WTC11 (cell line): ENCODE data around the gene TEAD1.

Experiments used
- MYBL2 ChIP-seq: sonication (generic); formaldehyde crosslinking; IDR thresholded peaks from 2 replicates; pipeline ENCODE4 v1.8.1; 2023; ENCODE audit warnings: mild to moderate bottlenecking, moderate library complexity, missing genetic modification reagents
- NFYB ChIP-seq: sonication (generic); formaldehyde crosslinking; conservative IDR thresholded peaks from 2 replicates; pipeline ENCODE4 v1.8.0; 2022; ENCODE audit warnings: low read depth, missing genetic modification reagents
- NR1H2 ChIP-seq: sonication (generic); formaldehyde crosslinking; IDR thresholded peaks from 2 replicates; pipeline ENCODE4 v1.9.0; 2021; ENCODE audit warnings: mild to moderate bottlenecking, moderate library complexity, missing genetic modification reagents

- no peak for TF ChIP-seq MYBL2 (CRISPR knock-in tag)
- TF ChIP-seq NFYB, result no peak
- no peak for TF ChIP-seq NR1H2 (CRISPR knock-in tag)
Measured at GRCh38 chr11:12765428-12765827, 91.2 kb downstream of the TEAD1 start.
